Activated CD4-positive, alpha-beta T cell treated with anti-CD3 and anti-CD28 coated beads, Interleukin-2, amount 50 U/mL, for 1 hour (primary cell): Measurements from ENCODE around the gene CMIP.
A peak's percentile ranks its signal among the peaks of the same experiment; 100 is the strongest.

Experiments
- DNase-seq: peaks from one replicate; pipeline ENCODE4 v3.0.0-alpha.2; 2020

CMIP gene

DNA sequence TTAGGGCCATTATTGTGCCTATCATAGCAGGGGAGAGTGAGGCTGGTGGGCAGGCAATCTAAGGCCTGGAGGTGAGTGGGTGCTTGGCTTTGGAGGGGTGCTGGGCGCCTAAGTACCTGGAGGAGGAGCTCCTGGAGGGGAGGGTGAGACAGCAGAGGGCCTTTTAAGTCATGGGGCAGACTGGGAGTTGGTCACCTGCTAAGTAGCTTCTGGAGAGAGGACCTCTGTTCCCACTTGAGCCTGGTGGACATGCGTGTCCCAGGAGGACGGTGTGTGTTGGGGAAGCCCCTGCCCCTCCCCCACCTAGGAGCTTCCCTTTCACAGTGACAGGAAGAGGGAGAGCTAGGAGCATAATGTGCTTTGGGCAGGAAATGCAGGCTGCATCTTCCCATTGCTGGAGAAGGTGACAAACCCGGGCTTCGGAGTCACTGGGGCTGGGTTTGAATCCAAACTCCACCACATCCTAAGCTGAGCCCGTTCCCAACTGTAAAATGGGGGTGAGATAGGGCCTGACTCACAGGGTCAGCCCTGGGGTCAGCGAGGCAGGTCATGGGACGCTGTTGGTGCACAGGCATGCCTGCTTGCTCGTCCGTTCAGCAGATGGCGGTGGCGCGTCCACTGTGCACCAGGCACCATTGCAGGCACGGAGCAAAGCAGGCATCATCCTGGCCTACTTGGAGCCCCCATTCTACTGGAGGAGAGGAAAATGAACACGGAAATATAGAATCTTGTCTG, 37.9 kb downstream of the CMIP start:
- no peak for DNase-seq

- DNase-seq, result no peak
Observed at GRCh38 chr16:81483064-81483969, 38.7 kb downstream of the CMIP start.

DNA sequence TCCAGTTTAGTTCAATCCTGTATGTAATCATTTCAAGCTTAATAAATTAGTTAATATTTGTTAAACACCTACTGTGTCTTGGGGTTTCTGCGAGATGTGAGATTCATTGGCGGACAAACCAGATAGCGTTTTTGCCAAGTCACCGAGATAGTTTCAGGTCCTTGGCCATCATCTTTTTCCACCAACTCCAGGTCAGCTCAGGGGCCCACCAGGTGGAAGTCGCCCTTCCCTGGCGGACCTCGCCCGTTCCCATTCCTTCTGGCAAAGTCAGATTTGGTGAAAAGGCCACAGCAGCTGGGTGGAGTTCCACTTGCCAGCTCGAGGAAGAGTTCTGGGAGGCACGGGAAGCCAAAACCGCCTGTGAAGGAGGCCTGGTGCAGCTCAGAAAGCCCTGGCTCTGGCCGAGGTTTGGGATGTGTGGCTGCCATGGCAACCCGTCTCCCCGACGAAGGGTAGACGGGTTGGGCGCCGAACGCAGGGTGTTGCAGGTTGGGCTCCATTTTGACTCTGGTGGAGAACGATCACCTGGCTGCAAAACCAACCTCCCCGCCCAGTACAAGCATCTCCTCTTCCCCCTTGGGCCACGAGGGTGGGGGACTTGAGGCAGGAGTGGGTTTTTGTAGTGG, 39.5 kb downstream of the CMIP start:
- no peak for DNase-seq

GRCh38 chr16:81484908-81485624, 40.5 kb downstream of the CMIP start:
- no peak for DNase-seq

GRCh38 chr16:81485824-81486539, 41.4 kb downstream of the CMIP start:
- DNase-seq, result no peak

- DNase-seq, result no peak
Observed at GRCh38 chr16:81486540-81487061, 42.0 kb downstream of the CMIP start.

DNA sequence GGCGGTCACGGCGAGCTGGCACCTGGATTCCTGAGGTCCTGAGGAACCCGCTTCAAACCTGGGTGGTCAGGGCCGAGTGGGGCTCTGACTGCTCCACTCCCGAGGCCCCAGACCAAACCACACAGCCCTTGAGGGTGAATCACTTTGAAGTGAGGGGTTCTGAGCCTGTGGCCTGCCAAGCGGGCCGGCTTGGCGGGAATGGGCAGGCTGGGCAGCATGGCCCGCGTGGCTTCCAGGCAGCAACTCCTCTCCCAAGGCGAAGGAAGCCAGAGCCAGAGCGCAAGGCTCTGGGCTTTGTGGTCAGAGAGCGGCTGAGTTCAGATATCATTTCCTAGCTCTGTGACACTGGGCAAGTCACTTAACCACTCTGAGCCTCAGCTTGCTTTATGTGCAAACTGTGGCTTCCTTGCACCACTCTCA, 42.7 kb downstream of the CMIP start:
- no peak for DNase-seq

DNA sequence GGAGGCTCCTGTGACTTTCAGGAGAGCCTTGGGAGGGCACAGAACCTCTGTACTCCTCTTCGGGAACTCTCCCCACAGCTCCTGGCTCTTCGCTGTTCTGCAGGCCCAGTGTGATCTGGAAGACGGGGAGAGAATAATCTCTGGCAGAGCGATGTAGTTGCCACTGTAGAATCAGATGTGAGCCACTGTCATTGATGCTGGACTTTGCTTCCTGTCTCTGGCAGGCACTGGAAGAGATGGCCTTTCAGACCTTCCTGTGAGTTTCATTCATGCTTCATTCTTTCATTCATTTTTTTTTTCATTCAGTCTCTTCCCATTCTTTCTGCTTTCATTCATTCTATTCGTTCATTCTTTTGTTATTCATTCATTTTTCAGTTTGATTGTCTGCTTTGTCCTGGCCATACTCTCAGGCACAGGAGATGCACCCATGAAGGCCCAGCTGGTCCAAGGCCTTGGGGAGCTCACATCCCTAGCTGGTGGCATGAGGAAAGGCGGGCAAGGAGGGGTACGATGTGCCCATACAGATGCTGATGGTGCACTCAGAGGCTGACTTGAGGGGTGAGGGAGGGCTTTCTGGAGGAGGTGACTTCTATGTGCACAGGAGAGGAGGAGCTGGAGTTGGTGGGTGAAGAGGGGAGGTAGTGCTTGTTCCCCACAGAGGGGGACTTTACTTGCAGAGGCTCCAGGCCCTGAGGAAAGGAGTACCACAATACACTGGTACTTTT, 44.2 kb downstream of the CMIP start:
- no peak for DNase-seq

DNA sequence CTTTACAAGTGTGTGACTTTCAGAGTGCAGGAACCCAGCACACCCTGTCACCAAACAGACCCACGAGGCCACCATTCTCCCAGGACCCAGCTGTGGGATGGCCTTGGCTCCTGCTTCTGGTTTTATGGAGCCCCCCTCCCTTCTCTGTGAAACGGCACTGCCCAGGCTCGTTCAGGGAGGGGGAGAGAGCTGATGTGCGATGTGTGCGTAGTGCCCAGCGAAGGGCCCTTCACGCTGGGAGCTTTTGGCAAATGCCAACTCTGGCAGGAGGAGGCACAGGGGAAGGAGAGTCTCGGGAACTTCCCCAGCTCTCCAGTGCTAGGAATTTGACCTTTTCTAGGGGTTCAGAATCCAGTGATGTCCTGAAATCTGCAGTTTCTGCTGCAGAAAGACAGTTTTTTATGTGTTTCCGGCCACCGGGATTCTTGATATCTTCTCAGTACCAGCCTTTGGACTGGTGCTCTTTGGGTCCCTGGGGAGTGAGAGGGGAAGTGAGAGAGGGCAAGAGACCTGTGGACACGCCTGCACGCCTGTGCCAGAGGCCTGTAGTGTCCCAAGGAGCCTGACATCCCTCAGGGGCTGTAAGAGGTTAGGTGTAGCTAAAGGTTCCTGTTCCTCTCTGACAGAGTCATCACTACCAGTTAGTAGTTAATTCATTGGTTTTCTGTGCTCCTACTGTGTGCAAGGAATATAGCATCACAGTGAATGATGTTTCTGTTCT, 45.1 kb downstream of the CMIP start:
- no peak for DNase-seq

- no peak for DNase-seq
Observed at GRCh38 chr16:81491541-81492188, 47.1 kb downstream of the CMIP start.

- no peak for DNase-seq
Observed at GRCh38 chr16:81492311-81492761, 47.7 kb downstream of the CMIP start.

GRCh38 chr16:81492965-81493754, 48.6 kb downstream of the CMIP start:
- DNase-seq, result no peak

- DNase-seq, result peak; percentile 18
Observed at GRCh38 chr16:81493755-81494433, 49.3 kb downstream of the CMIP start.

DNA sequence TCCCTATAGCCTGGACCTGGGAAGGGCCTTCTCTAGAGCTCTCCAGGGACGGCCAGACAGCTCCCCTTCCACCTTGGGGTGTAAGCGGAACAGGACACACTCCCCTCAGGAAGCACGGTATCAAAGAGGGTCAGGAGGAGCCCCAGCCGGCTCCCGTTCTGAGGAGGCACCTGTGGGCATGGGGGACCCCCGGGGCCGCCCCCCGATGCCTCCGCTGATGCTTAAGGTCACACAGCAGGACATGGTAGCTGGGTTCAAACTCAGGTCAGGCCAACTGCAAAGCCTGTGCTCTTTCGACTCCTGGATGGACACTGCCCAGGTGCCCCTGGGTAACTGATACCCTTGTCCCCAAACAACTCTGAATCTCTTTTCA, 49.8 kb downstream of the CMIP start:
- no peak for DNase-seq

DNA sequence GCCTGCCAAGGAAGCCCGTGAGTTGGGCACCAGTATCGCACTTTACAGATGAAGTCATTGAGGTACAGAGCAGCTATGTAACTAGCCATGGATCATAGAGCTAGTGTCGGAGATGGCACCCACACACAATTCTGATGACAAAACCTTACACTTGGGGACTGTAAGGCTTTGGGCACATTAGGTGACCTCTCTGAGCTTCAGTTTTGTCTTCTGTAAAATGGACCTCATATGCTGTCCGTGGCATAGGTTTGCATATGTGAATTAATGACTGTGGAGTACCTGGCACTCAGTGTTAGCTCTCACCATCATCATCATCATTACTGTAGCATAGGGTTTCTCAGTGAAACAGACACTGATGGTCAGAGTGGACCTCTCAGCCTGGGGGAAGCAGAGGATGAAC, 50.3 kb downstream of the CMIP start:
- no peak for DNase-seq

- no peak for DNase-seq
Observed at GRCh38 chr16:81495321-81496234, 51.0 kb downstream of the CMIP start.

GRCh38 chr16:81496321-81496720, 51.7 kb downstream of the CMIP start:
- DNase-seq, result no peak
